ENCODE results near the gene LAMTOR2. TPM values are rescaled to one million over a fixed set of nuclear protein-coding genes. Genes with fewer than 3 reads are reported as not detected.
A peak's percentile ranks its signal among the peaks of the same experiment; 100 is the strongest.

The LAMTOR2 gene
- total and polyA plus RNA-seq, 2 experiments from 2014 or later: 67.3 to 108 TPM

GRCh38 chr1:156081180-156081916 lies 26.8 kb downstream of the LAMTOR2 start:
- no peak overlapping the region for H2AFZ ChIP-seq

GRCh38 chr1:156081917-156082308 lies 27.3 kb downstream of the LAMTOR2 start:
- H3K9me3 Mint-ChIP-seq: peaks cover 3% of the 10 kb centered on the region; the same call in 1 of the 3 replicates
- no peaks in the 10 kb centered on the region for H3K27me3 ChIP-seq (ENCODE audit: insufficient read depth)
- DNase-seq (ENCODE audit: low spot score): peak; percentile 72
- peaks cover 56% of the 10 kb centered on the region for H3K79me2 ChIP-seq (replicated peaks; ENCODE audit: insufficient read depth)
- H3K27ac Mint-ChIP-seq: peak overlapping the region; percentile 96
- no peaks in the 10 kb centered on the region for H3K9me2 ChIP-seq (ENCODE audit: insufficient read depth)
- no peak overlapping the region for H2AFZ ChIP-seq
- peak overlapping the region; percentile 90 for H3K4me3 Mint-ChIP-seq
- H3K4me1 ChIP-seq (ENCODE audit: insufficient read depth): peaks cover 61% of the 10 kb centered on the region
- H3K27ac ChIP-seq (ENCODE audit: low read depth): peak overlapping the region; percentile 95
- ATAC-seq: no peak
- peaks cover 47% of the 10 kb centered on the region for H3F3A ChIP-seq (replicated peaks; ENCODE audit: low read depth)
- H3K4me1 Mint-ChIP-seq: peaks cover 63% of the 10 kb centered on the region
- peaks cover 33% of the 10 kb centered on the region for H4K20me1 ChIP-seq (replicated peaks; ENCODE audit: insufficient read depth)
- no peaks in the 10 kb centered on the region; the same call in 1 of the 2 replicates for H3K36me3 ChIP-seq (ENCODE audit: insufficient read depth)
- peaks cover 28% of the 10 kb centered on the region for H3K36me3 Mint-ChIP-seq (ENCODE audit: low read depth)
- H3K4me3 ChIP-seq: peak overlapping the region; percentile 99
- H3K4me2 ChIP-seq: peak overlapping the region; percentile 86
- peaks cover 24% of the 10 kb centered on the region for H3K27me3 Mint-ChIP-seq (ENCODE audit: insufficient read depth, low read depth, poor library complexity)
- TF ChIP-seq ZNF462 (CRISPR knock-in tag; IDR thresholded peaks at IDR 0.05): no peak
- no peak for TF ChIP-seq NANOG (IDR thresholded peaks at IDR 0.05; ENCODE audit: borderline replicate concordance)
- no peak for TF ChIP-seq EZH2phosphoT487 (IDR thresholded peaks at IDR 0.05; ENCODE audit: unreplicated experiment)
- TF ChIP-seq ZNF114 (CRISPR knock-in tag; IDR thresholded peaks at IDR 0.05): no peak
- TF ChIP-seq CTCF (conservative IDR thresholded peaks at IDR 0.05; ENCODE audit: low read depth in 2 of 2): no peak
- TF ChIP-seq CREB1 (CRISPR knock-in tag; IDR thresholded peaks at IDR 0.05; ENCODE audit: low read depth): no peak
- TF ChIP-seq ETS1 (IDR thresholded peaks at IDR 0.05): no peak

More at GRCh38 chr1:156081180-156081916, 26.8 kb downstream of the LAMTOR2 start:
- H3K9me2 ChIP-seq (ENCODE audit: insufficient read depth): no peaks in the 10 kb centered on the region
- Mint-ChIP-seq H3K27me3 (ENCODE audit: insufficient read depth, low read depth, poor library complexity) (peaks cover 24% of the 10 kb centered on the region), H3K4me1 (peaks cover 61% of the 10 kb centered on the region), H3K27ac (peak overlapping the region; percentile 96), H3K36me3 (ENCODE audit: low read depth) (peaks cover 33% of the 10 kb centered on the region), H3K9me3 (peaks cover 3% of the 10 kb centered on the region; the same call in 1 of the 3 replicates), H3K4me3 (peak overlapping the region; percentile 96)
- no peak for TF ChIP-seq ZNF114 (CRISPR knock-in tag; IDR thresholded peaks at IDR 0.05)
- TF ChIP-seq CREB1 (CRISPR knock-in tag; IDR thresholded peaks at IDR 0.05; ENCODE audit: low read depth): no peak
- TF ChIP-seq STAT1 (IDR thresholded peaks at IDR 0.05; ENCODE audit: unreplicated experiment): no peak
- TF ChIP-seq ZNF331 (CRISPR knock-in tag; IDR thresholded peaks at IDR 0.05; ENCODE audit: low read depth): no peak
- no peak for TF ChIP-seq ETS1 (IDR thresholded peaks at IDR 0.05)
- H3K4me1 ChIP-seq (ENCODE audit: insufficient read depth): peaks cover 65% of the 10 kb centered on the region
- peaks cover 60% of the 10 kb centered on the region for H3K79me2 ChIP-seq (replicated peaks; ENCODE audit: insufficient read depth)
- H3F3A ChIP-seq (replicated peaks; ENCODE audit: low read depth): peaks cover 50% of the 10 kb centered on the region
- H3K27ac ChIP-seq (ENCODE audit: low read depth): peak overlapping the region; percentile 95
- peak overlapping the region; percentile 99 for H3K4me3 ChIP-seq
- H3K27me3 ChIP-seq (ENCODE audit: insufficient read depth): no peaks in the 10 kb centered on the region
- H3K4me2 ChIP-seq: peak overlapping the region; percentile 99
- ATAC-seq: no peak
- H3K36me3 ChIP-seq (ENCODE audit: insufficient read depth): no peaks in the 10 kb centered on the region; the same call in 1 of the 2 replicates
- peaks cover 33% of the 10 kb centered on the region for H4K20me1 ChIP-seq (replicated peaks; ENCODE audit: insufficient read depth)
- DNase-seq (ENCODE audit: low spot score): peak; percentile 67
